Neural progenitor cell (in vitro differentiated cells): ENCODE results near the gene SLC4A7. TPM values are rescaled to one million over a fixed set of nuclear protein-coding genes. Genes with fewer than 3 reads are reported as not detected.

Source experiments
- DNase-seq: peaks from one replicate; pipeline ENCODE4 v3.0.0-alpha.2; 2016; ENCODE audit warnings: low spot score
- H2AFZ ChIP-seq: fragments of 200-600 bp; sonication (generic); replicated peaks from 2 replicates; pipeline ENCODE4 v1.6.1; 2016; ENCODE audit warnings: antibody characterized with exemption
- H3F3A ChIP-seq: fragments of 200-600 bp; sonication (generic); 2 replicates; pipeline ENCODE4 v1.6.1; 2016; ENCODE audit warnings: antibody characterized with exemption, low read depth
- H3K27ac ChIP-seq: fragments of 200-600 bp; sonication (generic); 2 replicates; pipeline ENCODE4 v1.5.1; 2016; ENCODE audit warnings: mild to moderate bottlenecking
- H3K27me3 ChIP-seq: fragments of 200-600 bp; sonication (generic); 2 replicates; pipeline ENCODE4 v1.6.1; 2016; ENCODE audit warnings: mild to moderate bottlenecking, moderate library complexity
- H3K36me3 ChIP-seq: fragments of 200-600 bp; sonication (generic); 2 replicates; pipeline ENCODE4 v1.5.1; 2016
- H3K4me1 ChIP-seq: fragments of 200-600 bp; sonication (generic); 2 replicates; pipeline ENCODE4 v1.6.1; 2016; ENCODE audit warnings: mixed run types
- H3K4me2 ChIP-seq: fragments of 200-600 bp; sonication (generic); 2 replicates; pipeline ENCODE4 v1.6.1; 2016
- H3K4me3 ChIP-seq: fragments of 200-600 bp; sonication (generic); 2 replicates; pipeline ENCODE4 v1.5.1; 2016
- H3K79me2 ChIP-seq: fragments of 200-600 bp; sonication (generic); 2 replicates; pipeline ENCODE4 v1.6.1; 2016; ENCODE audit warnings: low read depth
- H3K9ac ChIP-seq: fragments of 200-600 bp; sonication (generic); 2 replicates; pipeline ENCODE4 v1.6.1; 2016
- H3K9me3 ChIP-seq: fragments of 200-600 bp; sonication (generic); 2 replicates; pipeline ENCODE4 v1.5.1; 2016; ENCODE audit warnings: low read depth
- H4K20me1 ChIP-seq: fragments of 200-600 bp; sonication (generic); 2 replicates; pipeline ENCODE4 v1.6.1; 2016; ENCODE audit warnings: low read depth
- H3K27ac Mint-ChIP-seq: 3 replicates; pipeline ENCODE4 v1.8.0; 2021; ENCODE audit warnings: mixed read lengths
- H3K27me3 Mint-ChIP-seq: 2 replicates; pipeline ENCODE4 v1.8.0; 2022; ENCODE audit warnings: low read depth, mild to moderate bottlenecking, inconsistent platforms, moderate library complexity, mixed read lengths; ENCODE audit not compliant: insufficient read depth
- H3K36me3 Mint-ChIP-seq: 3 replicates; pipeline ENCODE4 v1.8.0; 2021; ENCODE audit warnings: mixed read lengths
- H3K4me1 Mint-ChIP-seq: 3 replicates; pipeline ENCODE4 v1.8.0; 2021; ENCODE audit warnings: mixed read lengths
- H3K4me3 Mint-ChIP-seq: 3 replicates; pipeline ENCODE4 v1.8.0; 2021; ENCODE audit warnings: mild to moderate bottlenecking, moderate library complexity, mixed read lengths
- H3K9me3 Mint-ChIP-seq: 3 replicates; pipeline ENCODE4 v1.8.0; 2020; ENCODE audit warnings: mixed read lengths
- EZH2 ChIP-seq: fragments of 200-600 bp; sonication (generic); IDR thresholded peaks from 2 replicates; pipeline ENCODE4 v1.6.1; 2017; ENCODE audit warnings: antibody characterized with exemption, mild to moderate bottlenecking, moderate library complexity
- EZH2phosphoT487 ChIP-seq: fragments of 200-600 bp; sonication (generic); IDR thresholded peaks from 2 replicates; pipeline ENCODE4 v1.6.1; 2017; ENCODE audit warnings: antibody characterized with exemption
- total RNA-seq: library from RNA; depleted of rRNA; stranded (reverse); fragments of >200 nt; gene quantifications from 2 replicates; pipeline ENCODE4 v1.2.3, GENCODE V29; 2015; ENCODE audit warnings: low replicate concordance
- TF ChIP-seq, protein P1 (sequence below): fragments of 200-600 bp; sonication (generic); IDR thresholded peaks from 2 replicates; pipeline ENCODE4 v1.5.1; 2017; ENCODE audit warnings: antibody characterized with exemption, mild to moderate bottlenecking

The SLC4A7 gene
- total RNA-seq, 1 donor from 2014 or later: 114 TPM

DNA sequence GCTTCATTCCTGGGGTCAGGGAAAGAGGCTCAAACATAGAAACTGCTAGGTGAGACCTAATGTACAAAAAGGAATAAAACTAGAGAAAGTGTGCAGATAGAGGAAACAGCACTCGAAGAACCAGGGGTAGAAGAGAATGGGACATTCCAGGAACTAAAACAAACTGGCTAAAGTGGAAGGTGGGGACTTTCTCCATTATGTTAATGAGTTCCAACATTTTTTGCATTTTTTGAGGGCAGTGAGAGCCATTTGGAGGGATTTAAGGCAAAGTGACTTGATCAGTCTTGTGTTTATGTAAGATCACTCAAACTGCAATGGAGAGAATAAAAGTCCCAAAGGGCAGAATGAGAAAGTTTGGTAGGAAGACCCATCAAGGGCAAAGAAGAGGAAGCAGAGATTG lies 20.6 kb upstream of the SLC4A7 start:
- Histone ChIP-seq H3K4me1 (no peaks in the 10 kb centered on the region), H3K4me3 (no peak overlapping the region), H3K27ac (no peak overlapping the region), H3F3A (no peaks in the 10 kb centered on the region), H2AFZ (peak overlapping the region; percentile 68), H4K20me1 (no peaks in the 10 kb centered on the region), H3K9ac (no peak overlapping the region), H3K79me2 (no peaks in the 10 kb centered on the region), H3K27me3 (no peaks in the 10 kb centered on the region), H3K9me3 (no peaks in the 10 kb centered on the region), H3K4me2 (no peak overlapping the region), H3K36me3 (no peaks in the 10 kb centered on the region)
- Mint-ChIP-seq H3K4me3 (no peak overlapping the region), H3K36me3 (no peaks in the 10 kb centered on the region), H3K27ac (no peak overlapping the region), H3K27me3 (no peaks in the 10 kb centered on the region), H3K4me1 (no peaks in the 10 kb centered on the region), H3K9me3 (peaks cover 7% of the 10 kb centered on the region)
- no peak for DNase-seq
- TF ChIP-seq EZH2phosphoT487 (no peak), EZH2 (no peak)
- TF ChIP-seq, protein P1, sequence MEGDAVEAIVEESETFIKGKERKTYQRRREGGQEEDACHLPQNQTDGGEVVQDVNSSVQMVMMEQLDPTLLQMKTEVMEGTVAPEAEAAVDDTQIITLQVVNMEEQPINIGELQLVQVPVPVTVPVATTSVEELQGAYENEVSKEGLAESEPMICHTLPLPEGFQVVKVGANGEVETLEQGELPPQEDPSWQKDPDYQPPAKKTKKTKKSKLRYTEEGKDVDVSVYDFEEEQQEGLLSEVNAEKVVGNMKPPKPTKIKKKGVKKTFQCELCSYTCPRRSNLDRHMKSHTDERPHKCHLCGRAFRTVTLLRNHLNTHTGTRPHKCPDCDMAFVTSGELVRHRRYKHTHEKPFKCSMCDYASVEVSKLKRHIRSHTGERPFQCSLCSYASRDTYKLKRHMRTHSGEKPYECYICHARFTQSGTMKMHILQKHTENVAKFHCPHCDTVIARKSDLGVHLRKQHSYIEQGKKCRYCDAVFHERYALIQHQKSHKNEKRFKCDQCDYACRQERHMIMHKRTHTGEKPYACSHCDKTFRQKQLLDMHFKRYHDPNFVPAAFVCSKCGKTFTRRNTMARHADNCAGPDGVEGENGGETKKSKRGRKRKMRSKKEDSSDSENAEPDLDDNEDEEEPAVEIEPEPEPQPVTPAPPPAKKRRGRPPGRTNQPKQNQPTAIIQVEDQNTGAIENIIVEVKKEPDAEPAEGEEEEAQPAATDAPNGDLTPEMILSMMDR: no peak

DNA sequence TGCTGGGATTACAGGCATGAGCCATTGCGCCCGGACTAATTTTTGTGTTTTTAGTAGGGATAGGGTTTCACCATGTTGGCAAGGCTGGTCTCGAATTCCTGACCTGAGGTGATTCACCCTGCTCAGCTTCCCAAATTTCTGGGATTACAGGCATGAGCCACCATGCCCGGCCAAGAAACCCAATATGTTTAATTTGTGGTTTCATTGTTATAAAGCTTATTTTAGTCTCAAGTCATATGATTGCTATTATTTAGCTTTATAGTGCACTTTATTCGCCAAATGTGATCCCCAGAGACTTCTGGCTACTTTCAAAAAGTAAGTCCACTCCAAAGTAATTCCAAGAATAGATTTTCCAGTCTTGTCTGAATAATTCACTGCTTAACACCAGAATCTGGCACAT lies 19.3 kb upstream of the SLC4A7 start:
- H3F3A ChIP-seq: no peaks in the 10 kb centered on the region

DNA sequence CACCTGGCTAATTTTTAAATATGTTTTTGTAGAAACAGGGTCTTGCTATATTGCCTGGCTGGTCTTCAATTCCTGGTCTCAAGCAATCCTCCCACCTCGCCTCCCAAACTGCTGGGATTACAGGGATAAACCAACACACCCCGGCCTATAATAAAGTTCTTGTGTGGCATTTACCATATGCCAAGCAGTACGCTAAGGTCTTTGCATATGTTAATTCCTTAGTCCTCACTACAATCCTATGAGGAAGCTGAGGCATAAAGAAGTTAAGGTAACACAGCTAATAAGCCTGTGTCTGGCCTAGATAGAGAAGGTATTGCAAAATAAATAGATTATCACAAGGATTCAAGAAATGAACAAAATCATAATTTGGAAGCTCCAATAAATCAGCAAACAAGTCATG lies 17.6 kb upstream of the SLC4A7 start:
- Mint-ChIP-seq H3K4me1 (no peaks in the 10 kb centered on the region), H3K9me3 (peaks cover 3% of the 10 kb centered on the region), H3K4me3 (no peak overlapping the region), H3K36me3 (no peaks in the 10 kb centered on the region), H3K27me3 (no peaks in the 10 kb centered on the region), H3K27ac (no peak overlapping the region)
- TF ChIP-seq EZH2 (no peak), EZH2phosphoT487 (no peak)
- TF ChIP-seq, protein P1: no peak
- Histone ChIP-seq H3F3A (no peaks in the 10 kb centered on the region), H3K4me2 (no peak overlapping the region), H2AFZ (no peak overlapping the region), H3K36me3 (no peaks in the 10 kb centered on the region), H3K27ac (no peak overlapping the region), H3K27me3 (no peaks in the 10 kb centered on the region), H3K9ac (no peak overlapping the region), H4K20me1 (no peaks in the 10 kb centered on the region), H3K4me3 (no peak overlapping the region), H3K79me2 (no peaks in the 10 kb centered on the region), H3K4me1 (no peaks in the 10 kb centered on the region), H3K9me3 (no peaks in the 10 kb centered on the region)
- DNase-seq: no peak

More for the DNA sequence above, 19.3 kb upstream of the SLC4A7 start:
- H3K79me2 ChIP-seq: no peaks in the 10 kb centered on the region
- H3K27ac ChIP-seq: no peak overlapping the region
- no peak overlapping the region for H3K4me3 ChIP-seq
- H3K4me2 ChIP-seq: no peak overlapping the region
- no peaks in the 10 kb centered on the region for H3K36me3 Mint-ChIP-seq
- H3K9me3 ChIP-seq: no peaks in the 10 kb centered on the region
- no peak overlapping the region for H3K9ac ChIP-seq
- H2AFZ ChIP-seq: no peak overlapping the region
- no peaks in the 10 kb centered on the region for H3K36me3 ChIP-seq
- H3K4me3 Mint-ChIP-seq: no peak overlapping the region
- H3K9me3 Mint-ChIP-seq: peaks cover 7% of the 10 kb centered on the region
- no peak overlapping the region for H3K27ac Mint-ChIP-seq
- TF ChIP-seq, protein P1: no peak
- TF ChIP-seq EZH2 (no peak), EZH2phosphoT487 (no peak)
- no peak for DNase-seq
- no peaks in the 10 kb centered on the region for H3K4me1 ChIP-seq
- H4K20me1 ChIP-seq: no peaks in the 10 kb centered on the region
- no peaks in the 10 kb centered on the region for H3K27me3 Mint-ChIP-seq
- no peaks in the 10 kb centered on the region for H3K4me1 Mint-ChIP-seq
- H3K27me3 ChIP-seq: no peaks in the 10 kb centered on the region

DNA sequence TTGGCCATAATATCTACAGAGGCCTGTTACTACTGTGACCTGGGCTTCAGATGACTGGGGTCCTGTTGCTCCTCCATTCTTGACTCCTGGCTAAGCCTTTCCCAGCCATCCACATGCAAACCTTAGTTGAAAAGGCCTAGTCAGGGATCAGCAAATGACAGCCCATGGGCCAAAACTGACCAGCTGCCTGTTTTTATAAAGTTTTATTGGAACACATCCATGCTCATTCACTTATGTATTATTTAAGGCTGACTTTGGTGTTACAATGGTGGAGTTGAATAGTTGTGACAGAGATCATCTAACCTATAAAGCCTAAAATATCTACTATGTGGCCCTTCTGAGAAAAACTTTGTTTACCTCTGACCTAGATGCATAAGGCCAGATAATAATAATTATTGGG lies 16.8 kb upstream of the SLC4A7 start:
- TF ChIP-seq EZH2 (no peak), EZH2phosphoT487 (no peak)
- TF ChIP-seq, protein P1: no peak
- no peaks in the 10 kb centered on the region for H3K36me3 Mint-ChIP-seq
- no peaks in the 10 kb centered on the region for H3K27me3 Mint-ChIP-seq
- H3K4me3 Mint-ChIP-seq: no peak overlapping the region
- H3K4me1 Mint-ChIP-seq: no peaks in the 10 kb centered on the region
- no peak overlapping the region for H2AFZ ChIP-seq
- H3K36me3 ChIP-seq: no peaks in the 10 kb centered on the region
- H3K79me2 ChIP-seq: no peaks in the 10 kb centered on the region
- H3K4me2 ChIP-seq: no peak overlapping the region
- no peak overlapping the region for H3K9ac ChIP-seq
- DNase-seq: no peak
- H4K20me1 ChIP-seq: no peaks in the 10 kb centered on the region
- H3K9me3 Mint-ChIP-seq: no peaks in the 10 kb centered on the region
- H3F3A ChIP-seq: no peaks in the 10 kb centered on the region
- H3K27ac ChIP-seq: no peak overlapping the region
- no peaks in the 10 kb centered on the region for H3K27me3 ChIP-seq
- no peak overlapping the region for H3K4me3 ChIP-seq
- no peaks in the 10 kb centered on the region for H3K9me3 ChIP-seq
- H3K27ac Mint-ChIP-seq: no peak overlapping the region
- peaks cover 3% of the 10 kb centered on the region for H3K4me1 ChIP-seq
